ENCODE data around the gene SNAP25. TPM values are rescaled to one million over a fixed set of nuclear protein-coding genes. Genes with fewer than 3 reads are reported as not detected.

Gene SNAP25
- total RNA-seq, 2 experiments from 2014 or later = not detected

DNA sequence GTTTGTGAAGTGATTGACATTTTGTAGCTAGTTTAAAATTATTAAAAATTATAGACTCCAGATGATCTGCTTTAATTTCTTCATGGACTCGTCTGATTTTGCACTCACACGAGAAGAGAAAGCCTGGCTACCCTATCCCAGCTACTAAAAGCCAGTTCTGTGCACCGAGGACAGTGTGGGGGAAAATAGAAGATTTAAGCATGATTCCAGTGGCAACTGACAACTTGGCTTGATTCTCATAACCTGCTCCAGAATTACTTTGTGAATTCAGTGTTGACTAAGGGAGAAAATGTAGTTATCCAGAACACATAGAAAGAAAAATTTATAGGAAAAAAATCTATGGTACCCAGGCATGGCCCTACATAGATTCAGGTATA lies 88.7 kb downstream of the SNAP25 start:
- no peak overlapping the region for H3K27ac Mint-ChIP-seq
- peaks cover 15% of the 10 kb centered on the region for H3K27me3 Mint-ChIP-seq
- H3K9me3 Mint-ChIP-seq = no peaks in the 10 kb centered on the region
- peaks cover 2% of the 10 kb centered on the region for H3K4me1 Mint-ChIP-seq (ENCODE audit: low read depth)
- CTCF ChIA-PET = no interaction called here
- TF ChIP-seq, protein P1, sequence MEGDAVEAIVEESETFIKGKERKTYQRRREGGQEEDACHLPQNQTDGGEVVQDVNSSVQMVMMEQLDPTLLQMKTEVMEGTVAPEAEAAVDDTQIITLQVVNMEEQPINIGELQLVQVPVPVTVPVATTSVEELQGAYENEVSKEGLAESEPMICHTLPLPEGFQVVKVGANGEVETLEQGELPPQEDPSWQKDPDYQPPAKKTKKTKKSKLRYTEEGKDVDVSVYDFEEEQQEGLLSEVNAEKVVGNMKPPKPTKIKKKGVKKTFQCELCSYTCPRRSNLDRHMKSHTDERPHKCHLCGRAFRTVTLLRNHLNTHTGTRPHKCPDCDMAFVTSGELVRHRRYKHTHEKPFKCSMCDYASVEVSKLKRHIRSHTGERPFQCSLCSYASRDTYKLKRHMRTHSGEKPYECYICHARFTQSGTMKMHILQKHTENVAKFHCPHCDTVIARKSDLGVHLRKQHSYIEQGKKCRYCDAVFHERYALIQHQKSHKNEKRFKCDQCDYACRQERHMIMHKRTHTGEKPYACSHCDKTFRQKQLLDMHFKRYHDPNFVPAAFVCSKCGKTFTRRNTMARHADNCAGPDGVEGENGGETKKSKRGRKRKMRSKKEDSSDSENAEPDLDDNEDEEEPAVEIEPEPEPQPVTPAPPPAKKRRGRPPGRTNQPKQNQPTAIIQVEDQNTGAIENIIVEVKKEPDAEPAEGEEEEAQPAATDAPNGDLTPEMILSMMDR (IDR thresholded peaks at IDR 0.05) = no peak
- intact Hi-C loops (cut with micrococcal nuclease) = no loop called here
- H3K36me3 Mint-ChIP-seq (ENCODE audit: low read depth) = no peaks in the 10 kb centered on the region
- no peak overlapping the region for H3K4me3 Mint-ChIP-seq
- no peak for ATAC-seq
- no peak for DNase-seq
- POLR2A ChIA-PET = no interaction called here

DNA sequence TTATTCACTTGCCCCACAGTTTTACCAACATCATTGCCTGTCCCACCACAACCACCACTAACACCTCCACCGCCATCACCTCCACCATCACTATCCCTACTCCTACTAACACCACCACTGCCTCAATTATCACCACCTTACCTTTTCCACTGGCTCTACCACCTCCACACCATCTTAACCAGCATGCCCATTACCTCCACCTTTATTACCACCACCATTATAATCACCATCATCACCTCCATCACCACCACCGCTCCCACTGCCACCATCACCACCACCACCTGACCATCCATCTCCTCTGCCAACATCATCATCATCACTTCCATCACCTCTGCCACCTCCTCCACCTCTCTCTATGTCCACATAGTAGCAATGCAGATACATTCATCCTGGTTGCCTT lies 90.0 kb downstream of the SNAP25 start:
- peaks cover 2% of the 10 kb centered on the region for H3K4me1 Mint-ChIP-seq (ENCODE audit: low read depth)
- TF ChIP-seq, protein P1 (IDR thresholded peaks at IDR 0.05) = no peak
- H3K27ac Mint-ChIP-seq = no peak overlapping the region
- ChIA-PET CTCF (no interaction called here), POLR2A (no interaction called here)
- ATAC-seq (no peak), DNase-seq (no peak)
- no peaks in the 10 kb centered on the region for H3K9me3 Mint-ChIP-seq
- H3K4me3 Mint-ChIP-seq = no peak overlapping the region
- intact Hi-C loops (cut with micrococcal nuclease) = no loop called here
- peaks cover 15% of the 10 kb centered on the region for H3K27me3 Mint-ChIP-seq
- H3K36me3 Mint-ChIP-seq (ENCODE audit: low read depth) = no peaks in the 10 kb centered on the region

DNA sequence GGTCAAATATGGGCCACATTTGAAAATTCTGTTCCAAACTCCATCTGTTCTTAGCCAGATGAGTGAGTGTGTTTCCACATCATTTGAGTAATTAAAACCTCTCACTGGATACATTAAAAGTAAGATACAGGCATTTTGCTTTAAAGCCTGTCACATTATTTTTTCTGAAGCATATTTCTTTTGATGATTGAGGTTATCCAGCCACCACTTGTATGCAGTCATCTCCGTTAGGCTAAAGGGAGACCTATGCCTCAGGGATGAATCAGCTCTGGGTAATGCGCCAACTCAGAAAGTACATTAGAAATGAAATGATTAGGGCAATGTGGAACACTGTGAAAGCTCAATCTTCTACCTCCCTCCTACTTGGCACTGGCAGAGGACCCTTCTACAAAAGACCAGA lies 90.7 kb downstream of the SNAP25 start:
- ChIA-PET CTCF (no interaction called here), POLR2A (no interaction called here)
- Mint-ChIP-seq H3K36me3 (ENCODE audit: low read depth) (no peaks in the 10 kb centered on the region), H3K9me3 (no peaks in the 10 kb centered on the region), H3K4me3 (no peak overlapping the region), H3K27ac (no peak overlapping the region), H3K27me3 (peaks cover 15% of the 10 kb centered on the region), H3K4me1 (ENCODE audit: low read depth) (peaks cover 2% of the 10 kb centered on the region)
- intact Hi-C loops (cut with micrococcal nuclease) = no loop called here
- TF ChIP-seq, protein P1 (IDR thresholded peaks at IDR 0.05) = no peak
- ATAC-seq (no peak), DNase-seq (no peak)

DNA sequence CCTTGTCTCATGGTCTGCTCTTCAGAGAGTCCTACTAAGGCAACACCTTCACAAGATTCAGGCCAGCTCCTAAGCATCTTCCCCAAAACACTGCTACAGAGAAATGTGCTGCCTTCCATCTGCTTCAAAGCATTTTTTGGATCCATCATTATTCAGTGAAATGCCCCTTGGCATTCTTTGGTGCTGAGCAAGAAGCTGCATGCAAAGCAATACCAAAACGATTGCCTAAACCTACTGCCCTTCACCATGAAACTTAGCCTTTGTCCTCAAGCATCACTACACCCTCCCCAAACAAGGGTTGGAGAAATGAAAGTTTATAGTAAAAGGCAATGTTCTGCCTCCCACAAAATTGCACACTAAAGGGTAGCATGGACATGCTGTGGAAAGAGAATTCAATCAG lies 93.5 kb downstream of the SNAP25 start:
- Mint-ChIP-seq H3K27ac (no peak overlapping the region), H3K4me1 (ENCODE audit: low read depth) (no peaks in the 10 kb centered on the region), H3K27me3 (peaks cover 17% of the 10 kb centered on the region), H3K9me3 (no peaks in the 10 kb centered on the region), H3K4me3 (no peak overlapping the region), H3K36me3 (ENCODE audit: low read depth) (no peaks in the 10 kb centered on the region)
- intact Hi-C loops (cut with micrococcal nuclease) = no loop called here
- no peak for DNase-seq
- TF ChIP-seq, protein P1 (IDR thresholded peaks at IDR 0.05) = no peak
- CTCF ChIA-PET = interaction anchor here (1.2 kb wide), 1 partner anchor 202 kb away, joined by 3 read pairs; no protein-coding TSS in a partner anchor
- no peak for ATAC-seq
- POLR2A ChIA-PET = no interaction called here

DNA sequence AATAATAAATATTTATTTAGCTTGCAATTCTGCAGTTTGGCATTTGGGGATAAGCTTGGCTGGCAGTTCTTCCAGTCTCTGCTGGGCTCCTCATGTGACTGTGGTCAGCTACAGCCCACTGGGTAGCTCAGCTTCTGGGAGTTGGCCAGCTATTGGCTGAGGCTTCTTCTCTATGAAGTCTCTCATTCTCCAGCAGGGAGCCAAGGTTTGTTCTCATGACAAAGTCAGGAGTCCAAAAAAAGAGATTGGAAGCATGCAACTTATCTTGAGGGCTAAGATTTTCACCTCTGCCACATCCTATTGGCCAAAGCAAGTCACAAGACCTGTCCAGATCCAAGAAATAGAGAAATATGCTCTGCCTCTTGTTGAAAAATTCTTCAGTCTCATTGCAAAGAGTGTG lies 94.6 kb downstream of the SNAP25 start:
- ATAC-seq (no peak), DNase-seq (no peak)
- intact Hi-C loops (cut with micrococcal nuclease) = no loop called here
- TF ChIP-seq, protein P1 (IDR thresholded peaks at IDR 0.05) = no peak
- no peak overlapping the region for H3K27ac Mint-ChIP-seq
- ChIA-PET POLR2A (no interaction called here), CTCF (no interaction called here)
- no peaks in the 10 kb centered on the region for H3K36me3 Mint-ChIP-seq (ENCODE audit: low read depth)
- H3K9me3 Mint-ChIP-seq = no peaks in the 10 kb centered on the region
- peaks cover 17% of the 10 kb centered on the region for H3K27me3 Mint-ChIP-seq
- H3K4me1 Mint-ChIP-seq (ENCODE audit: low read depth) = no peaks in the 10 kb centered on the region
- H3K4me3 Mint-ChIP-seq = no peak overlapping the region
